GM23338 (cell line): Measurements from ENCODE around the gene MAP2K1. TPM values are rescaled to one million over a fixed set of nuclear protein-coding genes. Genes with fewer than 3 reads are reported as not detected.

Experiments used
- ATAC-seq: fragments of 200-7000 bp; cut with Tn5 transposase; 3 replicates; pipeline ENCODE4 v1.9.1; 2020
- DNase-seq: peaks from one replicate; pipeline ENCODE4 v3.0.0-alpha.2; 2015; ENCODE audit warnings: low spot score
- H2AFZ ChIP-seq: fragments of 200-600 bp; sonication (generic); 2 replicates; pipeline ENCODE4 v1.8.0; 2016; ENCODE audit warnings: antibody characterized with exemption, mild to moderate bottlenecking, moderate library complexity
- H3F3A ChIP-seq: fragments of 200-600 bp; sonication (generic); replicated peaks from 2 replicates; pipeline ENCODE4 v1.8.0; 2017; ENCODE audit warnings: antibody characterized with exemption, mixed run types, low read depth
- H3K27ac ChIP-seq: fragments of 200-600 bp; sonication (generic); 2 replicates; pipeline ENCODE4 v1.6.1; 2016; ENCODE audit warnings: low read depth
- H3K27me3 ChIP-seq: fragments of 200-600 bp; sonication (generic); 2 replicates; pipeline ENCODE4 v1.8.0; 2016; ENCODE audit warnings: mild to moderate bottlenecking, mixed run types, moderate library complexity; ENCODE audit not compliant: insufficient read depth
- H3K36me3 ChIP-seq: fragments of 200-600 bp; sonication (generic); 2 replicates; pipeline ENCODE4 v1.8.0; 2016; ENCODE audit warnings: mild to moderate bottlenecking; ENCODE audit not compliant: insufficient read depth
- H3K4me1 ChIP-seq: fragments of 200-600 bp; sonication (generic); 2 replicates; pipeline ENCODE4 v1.8.0; 2016; ENCODE audit warnings: mild to moderate bottlenecking, moderate library complexity; ENCODE audit not compliant: insufficient read depth
- H3K4me2 ChIP-seq: fragments of 200-600 bp; sonication (generic); 2 replicates; pipeline ENCODE4 v1.7.1; 2017; ENCODE audit warnings: mixed run types
- H3K4me3 ChIP-seq: fragments of 200-600 bp; sonication (generic); 2 replicates; pipeline ENCODE4 v1.6.1; 2016; ENCODE audit warnings: mixed run types
- H3K79me2 ChIP-seq: fragments of 200-600 bp; sonication (generic); replicated peaks from 2 replicates; pipeline ENCODE4 v1.8.0; 2017; ENCODE audit warnings: mild to moderate bottlenecking; ENCODE audit not compliant: insufficient read depth
- H3K9me2 ChIP-seq: fragments of 200-600 bp; sonication (generic); 2 replicates; pipeline ENCODE4 v1.8.0; 2017; ENCODE audit not compliant: insufficient read depth
- H4K20me1 ChIP-seq: fragments of 200-600 bp; sonication (generic); replicated peaks from 2 replicates; pipeline ENCODE4 v1.8.0; 2017; ENCODE audit warnings: mild to moderate bottlenecking; ENCODE audit not compliant: insufficient read depth
- H3K27ac Mint-ChIP-seq: 2 replicates; pipeline ENCODE4 v1.8.0; 2020; ENCODE audit warnings: inconsistent platforms, mild to moderate bottlenecking, moderate library complexity, mixed read lengths
- H3K27me3 Mint-ChIP-seq: 3 replicates; pipeline ENCODE4 v1.8.0; 2022; ENCODE audit warnings: low read depth, mild to moderate bottlenecking, moderate library complexity, mixed read lengths, inconsistent platforms; ENCODE audit not compliant: insufficient read depth, poor library complexity
- H3K36me3 Mint-ChIP-seq: 3 replicates; pipeline ENCODE4 v1.8.0; 2021; ENCODE audit warnings: low read depth, mild to moderate bottlenecking, inconsistent platforms, moderate library complexity, mixed read lengths
- H3K4me1 Mint-ChIP-seq: 3 replicates; pipeline ENCODE4 v1.8.0; 2020; ENCODE audit warnings: mild to moderate bottlenecking, inconsistent platforms, mixed read lengths
- H3K4me3 Mint-ChIP-seq: 3 replicates; pipeline ENCODE4 v1.8.0; 2021; ENCODE audit warnings: moderate library complexity, mild to moderate bottlenecking, inconsistent platforms, mixed read lengths
- H3K9me3 Mint-ChIP-seq: 3 replicates; pipeline ENCODE4 v1.8.0; 2020; ENCODE audit warnings: moderate library complexity, mild to moderate bottlenecking, inconsistent platforms, mixed read lengths
- CREB1 ChIP-seq: fragments of 250-450 bp; sonication (Bioruptor Pico); IDR thresholded peaks from 2 replicates; pipeline ENCODE4 v1.5.0; 2020; ENCODE audit warnings: low read depth, mild to moderate bottlenecking, moderate library complexity
- EZH2 ChIP-seq: fragments of 200-600 bp; sonication (generic); IDR thresholded peaks from one replicate; pipeline ENCODE4 v1.8.0; 2017; ENCODE audit warnings: antibody characterized with exemption, mild to moderate bottlenecking, low read depth; ENCODE audit not compliant: unreplicated experiment
- JUNB ChIP-seq: IDR thresholded peaks from one replicate; pipeline ENCODE4 v1.6.1; 2016; ENCODE audit warnings: antibody characterized with exemption; ENCODE audit not compliant: unreplicated experiment
- NANOG ChIP-seq: IDR thresholded peaks from 2 replicates; pipeline ENCODE4 v1.6.1; 2016; ENCODE audit warnings: antibody characterized with exemption, borderline replicate concordance
- POLR2AphosphoS5 ChIP-seq: IDR thresholded peaks from 2 replicates; pipeline ENCODE4 v1.6.1; 2016; ENCODE audit warnings: antibody characterized with exemption, low read depth
- STAT1 ChIP-seq: IDR thresholded peaks from one replicate; pipeline ENCODE4 v1.6.1; 2016; ENCODE audit warnings: antibody characterized with exemption; ENCODE audit not compliant: unreplicated experiment
- ZNF114 ChIP-seq: fragments of 250-450 bp; sonication (Bioruptor Pico); IDR thresholded peaks from 2 replicates; pipeline ENCODE4 v1.5.0; 2020; ENCODE audit warnings: mild to moderate bottlenecking, moderate library complexity
- ZNF331 ChIP-seq: fragments of 250-450 bp; sonication (Bioruptor Pico); IDR thresholded peaks from 2 replicates; pipeline ENCODE4 v1.5.0; 2020; ENCODE audit warnings: low read depth, mild to moderate bottlenecking, moderate library complexity
- polyA plus RNA-seq: library from polyadenylated mRNA; unstranded; fragments of >200 nt; fragmentation: Nextera tagmentation; extraction: Ambion mirVana; gene quantifications from 2 replicates; pipeline ENCODE4 v1.2.1, GENCODE V29; 2016
- total RNA-seq: library from RNA; depleted of rRNA; stranded (reverse); fragments of >200 nt; shearing (Covaris generic); gene quantifications from 2 replicates; pipeline ENCODE4 v1.2.3, GENCODE V29; 2014
- TF ChIP-seq, protein P1 (sequence below): fragments of 250-450 bp; sonication (Bioruptor Pico); IDR thresholded peaks from 2 replicates; pipeline ENCODE4 v1.5.0; 2020; ENCODE audit warnings: mild to moderate bottlenecking, moderate library complexity
- TF ChIP-seq, protein P2 (sequence below): IDR thresholded peaks from 2 replicates; pipeline ENCODE4 v1.6.1; 2016; ENCODE audit warnings: antibody characterized with exemption
- TF ChIP-seq, protein P3 (sequence below): IDR thresholded peaks from one replicate; pipeline ENCODE4 v1.6.1; 2018; ENCODE audit warnings: antibody characterized with exemption; ENCODE audit not compliant: unreplicated experiment

Gene MAP2K1
- total and polyA plus RNA-seq, 2 experiments from 2014 or later = 42.0 to 68.5 TPM

DNA sequence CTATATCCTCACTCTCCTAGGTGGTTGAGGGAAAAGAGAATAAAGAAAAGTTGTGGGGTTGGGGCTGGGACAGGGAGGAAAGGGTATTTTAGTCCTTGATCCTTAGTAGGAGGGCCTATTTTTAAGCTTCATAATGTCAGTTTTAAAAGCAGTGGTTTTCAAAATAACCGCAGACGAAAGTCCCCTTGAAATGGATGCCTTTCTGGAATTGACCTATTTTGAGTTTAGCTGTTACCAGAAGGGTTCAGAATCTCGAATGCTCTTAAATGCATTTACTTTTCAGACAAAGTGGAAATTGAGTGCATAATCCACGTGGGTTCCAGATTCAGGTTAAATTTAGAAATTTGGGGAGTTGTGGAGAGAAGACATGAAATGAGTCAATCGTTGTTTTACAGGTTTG is 16.6 kb downstream of the MAP2K1 start (continued):
- TF ChIP-seq, protein P1, sequence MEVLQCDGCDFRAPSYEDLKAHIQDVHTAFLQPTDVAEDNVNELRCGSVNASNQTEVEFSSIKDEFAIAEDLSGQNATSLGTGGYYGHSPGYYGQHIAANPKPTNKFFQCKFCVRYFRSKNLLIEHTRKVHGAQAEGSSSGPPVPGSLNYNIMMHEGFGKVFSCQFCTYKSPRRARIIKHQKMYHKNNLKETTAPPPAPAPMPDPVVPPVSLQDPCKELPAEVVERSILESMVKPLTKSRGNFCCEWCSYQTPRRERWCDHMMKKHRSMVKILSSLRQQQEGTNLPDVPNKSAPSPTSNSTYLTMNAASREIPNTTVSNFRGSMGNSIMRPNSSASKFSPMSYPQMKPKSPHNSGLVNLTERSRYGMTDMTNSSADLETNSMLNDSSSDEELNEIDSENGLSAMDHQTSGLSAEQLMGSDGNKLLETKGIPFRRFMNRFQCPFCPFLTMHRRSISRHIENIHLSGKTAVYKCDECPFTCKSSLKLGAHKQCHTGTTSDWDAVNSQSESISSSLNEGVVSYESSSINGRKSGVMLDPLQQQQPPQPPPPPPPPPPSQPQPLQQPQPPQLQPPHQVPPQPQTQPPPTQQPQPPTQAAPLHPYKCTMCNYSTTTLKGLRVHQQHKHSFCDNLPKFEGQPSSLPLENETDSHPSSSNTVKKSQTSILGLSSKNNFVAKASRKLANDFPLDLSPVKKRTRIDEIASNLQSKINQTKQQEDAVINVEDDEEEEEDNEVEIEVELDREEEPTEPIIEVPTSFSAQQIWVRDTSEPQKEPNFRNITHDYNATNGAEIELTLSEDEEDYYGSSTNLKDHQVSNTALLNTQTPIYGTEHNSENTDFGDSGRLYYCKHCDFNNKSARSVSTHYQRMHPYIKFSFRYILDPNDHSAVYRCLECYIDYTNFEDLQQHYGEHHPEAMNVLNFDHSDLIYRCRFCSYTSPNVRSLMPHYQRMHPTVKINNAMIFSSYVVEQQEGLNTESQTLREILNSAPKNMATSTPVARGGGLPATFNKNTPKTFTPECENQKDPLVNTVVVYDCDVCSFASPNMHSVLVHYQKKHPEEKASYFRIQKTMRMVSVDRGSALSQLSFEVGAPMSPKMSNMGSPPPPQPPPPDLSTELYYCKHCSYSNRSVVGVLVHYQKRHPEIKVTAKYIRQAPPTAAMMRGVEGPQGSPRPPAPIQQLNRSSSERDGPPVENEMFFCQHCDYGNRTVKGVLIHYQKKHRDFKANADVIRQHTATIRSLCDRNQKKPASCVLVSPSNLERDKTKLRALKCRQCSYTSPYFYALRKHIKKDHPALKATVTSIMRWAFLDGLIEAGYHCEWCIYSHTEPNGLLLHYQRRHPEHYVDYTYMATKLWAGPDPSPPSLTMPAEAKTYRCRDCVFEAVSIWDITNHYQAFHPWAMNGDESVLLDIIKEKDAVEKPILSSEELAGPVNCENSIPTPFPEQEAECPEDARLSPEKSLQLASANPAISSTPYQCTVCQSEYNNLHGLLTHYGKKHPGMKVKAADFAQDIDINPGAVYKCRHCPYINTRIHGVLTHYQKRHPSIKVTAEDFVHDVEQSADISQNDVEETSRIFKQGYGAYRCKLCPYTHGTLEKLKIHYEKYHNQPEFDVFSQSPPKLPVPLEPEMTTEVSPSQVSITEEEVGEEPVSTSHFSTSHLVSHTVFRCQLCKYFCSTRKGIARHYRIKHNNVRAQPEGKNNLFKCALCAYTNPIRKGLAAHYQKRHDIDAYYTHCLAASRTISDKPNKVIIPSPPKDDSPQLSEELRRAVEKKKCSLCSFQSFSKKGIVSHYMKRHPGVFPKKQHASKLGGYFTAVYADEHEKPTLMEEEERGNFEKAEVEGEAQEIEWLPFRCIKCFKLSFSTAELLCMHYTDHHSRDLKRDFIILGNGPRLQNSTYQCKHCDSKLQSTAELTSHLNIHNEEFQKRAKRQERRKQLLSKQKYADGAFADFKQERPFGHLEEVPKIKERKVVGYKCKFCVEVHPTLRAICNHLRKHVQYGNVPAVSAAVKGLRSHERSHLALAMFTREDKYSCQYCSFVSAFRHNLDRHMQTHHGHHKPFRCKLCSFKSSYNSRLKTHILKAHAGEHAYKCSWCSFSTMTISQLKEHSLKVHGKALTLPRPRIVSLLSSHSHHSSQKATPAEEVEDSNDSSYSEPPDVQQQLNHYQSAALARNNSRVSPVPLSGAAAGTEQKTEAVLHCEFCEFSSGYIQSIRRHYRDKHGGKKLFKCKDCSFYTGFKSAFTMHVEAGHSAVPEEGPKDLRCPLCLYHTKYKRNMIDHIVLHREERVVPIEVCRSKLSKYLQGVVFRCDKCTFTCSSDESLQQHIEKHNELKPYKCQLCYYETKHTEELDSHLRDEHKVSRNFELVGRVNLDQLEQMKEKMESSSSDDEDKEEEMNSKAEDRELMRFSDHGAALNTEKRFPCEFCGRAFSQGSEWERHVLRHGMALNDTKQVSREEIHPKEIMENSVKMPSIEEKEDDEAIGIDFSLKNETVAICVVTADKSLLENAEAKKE (CRISPR knock-in tag) = no peak
- TF ChIP-seq POLR2AphosphoS5 (no peak), JUNB (no peak), ZNF331 (CRISPR knock-in tag) (no peak), EZH2 (no peak)

DNA sequence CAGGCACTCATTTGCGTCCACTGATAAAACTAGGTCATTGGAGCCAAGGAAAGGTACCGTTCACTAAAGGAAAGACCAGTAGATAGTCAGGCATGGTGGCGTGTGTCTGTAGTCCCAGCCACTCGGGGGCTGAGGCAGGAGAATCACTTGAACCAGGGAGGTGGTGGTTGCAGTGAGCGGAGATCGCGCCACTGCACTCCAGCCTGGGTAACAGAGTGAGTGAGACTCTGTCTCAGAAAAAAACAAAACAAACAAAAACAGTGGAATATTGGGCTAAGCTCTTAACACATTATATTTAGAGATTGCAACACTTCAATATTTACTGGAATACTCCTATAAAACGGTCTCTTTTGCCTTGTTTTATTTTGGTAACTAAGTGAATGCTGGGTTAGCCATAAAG is 17.4 kb downstream of the MAP2K1 start:
- Histone ChIP-seq H3K4me3 (0 out of 2 replicates have a peak overlapping the region, but pooled peaks have one; percentile 3), H3K79me2 (peaks cover 88% of the 10 kb centered on the region), H3K27me3 (no peaks in the 10 kb centered on the region), H4K20me1 (0 out of 2 replicates have a peak, but pooled peaks cover 5% of the 10 kb centered on the region), H3K4me1 (peaks cover 46% of the 10 kb centered on the region), H3F3A (no peaks in the 10 kb centered on the region; the same call in 1 of the 2 replicates), H3K9me2 (no peaks in the 10 kb centered on the region), H3K4me2 (peak overlapping the region; percentile 37), H3K36me3 (no peaks in the 10 kb centered on the region), H3K27ac (peak overlapping the region; percentile 85), H2AFZ (no peak overlapping the region)
- Mint-ChIP-seq H3K36me3 (peaks cover 3% of the 10 kb centered on the region; the same call in 1 of the 3 replicates), H3K27ac (peak overlapping the region; percentile 94), H3K4me1 (peaks cover 80% of the 10 kb centered on the region), H3K27me3 (peaks cover 8% of the 10 kb centered on the region), H3K9me3 (no peaks in the 10 kb centered on the region), H3K4me3 (peak overlapping the region; percentile 27; the same call in 2 of the 3 replicates)
- ATAC-seq (peak; percentile 55), DNase-seq (no peak)
- TF ChIP-seq NANOG (no peak), EZH2 (no peak), ZNF331 (CRISPR knock-in tag) (no peak), JUNB (no peak), ZNF114 (CRISPR knock-in tag) (no peak), STAT1 (no peak), CREB1 (CRISPR knock-in tag) (no peak)
- TF ChIP-seq, protein P2, sequence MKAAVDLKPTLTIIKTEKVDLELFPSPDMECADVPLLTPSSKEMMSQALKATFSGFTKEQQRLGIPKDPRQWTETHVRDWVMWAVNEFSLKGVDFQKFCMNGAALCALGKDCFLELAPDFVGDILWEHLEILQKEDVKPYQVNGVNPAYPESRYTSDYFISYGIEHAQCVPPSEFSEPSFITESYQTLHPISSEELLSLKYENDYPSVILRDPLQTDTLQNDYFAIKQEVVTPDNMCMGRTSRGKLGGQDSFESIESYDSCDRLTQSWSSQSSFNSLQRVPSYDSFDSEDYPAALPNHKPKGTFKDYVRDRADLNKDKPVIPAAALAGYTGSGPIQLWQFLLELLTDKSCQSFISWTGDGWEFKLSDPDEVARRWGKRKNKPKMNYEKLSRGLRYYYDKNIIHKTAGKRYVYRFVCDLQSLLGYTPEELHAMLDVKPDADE = no peak
- TF ChIP-seq, protein P3, sequence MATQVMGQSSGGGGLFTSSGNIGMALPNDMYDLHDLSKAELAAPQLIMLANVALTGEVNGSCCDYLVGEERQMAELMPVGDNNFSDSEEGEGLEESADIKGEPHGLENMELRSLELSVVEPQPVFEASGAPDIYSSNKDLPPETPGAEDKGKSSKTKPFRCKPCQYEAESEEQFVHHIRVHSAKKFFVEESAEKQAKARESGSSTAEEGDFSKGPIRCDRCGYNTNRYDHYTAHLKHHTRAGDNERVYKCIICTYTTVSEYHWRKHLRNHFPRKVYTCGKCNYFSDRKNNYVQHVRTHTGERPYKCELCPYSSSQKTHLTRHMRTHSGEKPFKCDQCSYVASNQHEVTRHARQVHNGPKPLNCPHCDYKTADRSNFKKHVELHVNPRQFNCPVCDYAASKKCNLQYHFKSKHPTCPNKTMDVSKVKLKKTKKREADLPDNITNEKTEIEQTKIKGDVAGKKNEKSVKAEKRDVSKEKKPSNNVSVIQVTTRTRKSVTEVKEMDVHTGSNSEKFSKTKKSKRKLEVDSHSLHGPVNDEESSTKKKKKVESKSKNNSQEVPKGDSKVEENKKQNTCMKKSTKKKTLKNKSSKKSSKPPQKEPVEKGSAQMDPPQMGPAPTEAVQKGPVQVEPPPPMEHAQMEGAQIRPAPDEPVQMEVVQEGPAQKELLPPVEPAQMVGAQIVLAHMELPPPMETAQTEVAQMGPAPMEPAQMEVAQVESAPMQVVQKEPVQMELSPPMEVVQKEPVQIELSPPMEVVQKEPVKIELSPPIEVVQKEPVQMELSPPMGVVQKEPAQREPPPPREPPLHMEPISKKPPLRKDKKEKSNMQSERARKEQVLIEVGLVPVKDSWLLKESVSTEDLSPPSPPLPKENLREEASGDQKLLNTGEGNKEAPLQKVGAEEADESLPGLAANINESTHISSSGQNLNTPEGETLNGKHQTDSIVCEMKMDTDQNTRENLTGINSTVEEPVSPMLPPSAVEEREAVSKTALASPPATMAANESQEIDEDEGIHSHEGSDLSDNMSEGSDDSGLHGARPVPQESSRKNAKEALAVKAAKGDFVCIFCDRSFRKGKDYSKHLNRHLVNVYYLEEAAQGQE = no peak
